Esophagus mucosa (tissue), 1 donor: ENCODE results near the gene VPS33B. TPM values are rescaled to one million over a fixed set of nuclear protein-coding genes. Genes with fewer than 3 reads are reported as not detected.
"Not testable (repeated sequence)": the region's sequence is repeated elsewhere in the genome, so short reads cannot be mapped to it uniquely, and the experiment has no call there.

Source experiments
- ATAC-seq: fragments of 200-7000 bp; cut with Tn5 transposase; one replicate; pipeline ENCODE4 v1.9.1; 2020
- total RNA-seq: library from RNA; stranded (reverse); gene quantifications from one replicate; pipeline ENCODE4 v1.2.4, GENCODE V29; 2023
- donor health status: DM: yes; HTN: yes; CAD: no.

VPS33B gene
- total RNA-seq, 1 donor from 2014 or later, result 13.4 TPM

DNA sequence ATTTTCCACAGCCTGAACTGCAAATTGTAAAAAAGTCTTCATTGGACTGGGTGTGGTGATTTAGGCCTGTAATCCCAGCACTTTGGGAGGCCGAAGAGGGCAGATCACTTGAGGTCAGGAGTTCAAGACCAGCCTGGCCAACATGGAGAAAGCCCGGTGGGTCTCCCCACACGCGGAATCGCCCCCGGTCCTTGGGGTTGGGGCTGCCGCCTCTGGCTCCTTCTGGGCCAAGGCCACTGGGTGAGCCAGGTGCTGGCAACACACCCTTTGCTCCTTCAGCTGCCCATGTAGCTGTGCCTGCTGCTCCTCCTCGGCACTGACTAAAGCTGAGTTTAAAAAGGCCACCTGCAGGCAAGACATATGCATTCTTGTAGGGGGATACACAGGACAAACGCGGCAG lies 9.4 kb upstream of the VPS33B start:
- no peak for ATAC-seq

DNA sequence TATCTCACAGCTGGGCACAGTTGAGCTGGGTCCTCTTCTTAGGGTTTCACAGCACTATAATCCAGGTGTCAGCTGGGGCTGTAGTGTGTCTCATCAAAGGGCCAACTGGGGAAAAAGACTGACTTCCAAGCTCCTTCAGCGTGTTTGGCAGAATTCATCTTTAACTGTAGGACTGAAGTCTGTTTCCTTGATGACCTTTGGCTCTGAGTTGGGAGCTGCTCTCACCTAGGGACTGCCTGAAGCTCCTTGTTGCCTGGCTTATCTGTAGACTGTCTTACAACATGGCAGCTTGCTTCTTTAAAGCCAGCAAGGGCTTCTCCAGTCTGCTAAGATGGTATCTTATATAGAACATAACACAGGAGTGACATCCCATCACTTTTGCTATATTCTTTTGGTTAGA lies 5.3 kb upstream of the VPS33B start:
- ATAC-seq, result no peak

DNA sequence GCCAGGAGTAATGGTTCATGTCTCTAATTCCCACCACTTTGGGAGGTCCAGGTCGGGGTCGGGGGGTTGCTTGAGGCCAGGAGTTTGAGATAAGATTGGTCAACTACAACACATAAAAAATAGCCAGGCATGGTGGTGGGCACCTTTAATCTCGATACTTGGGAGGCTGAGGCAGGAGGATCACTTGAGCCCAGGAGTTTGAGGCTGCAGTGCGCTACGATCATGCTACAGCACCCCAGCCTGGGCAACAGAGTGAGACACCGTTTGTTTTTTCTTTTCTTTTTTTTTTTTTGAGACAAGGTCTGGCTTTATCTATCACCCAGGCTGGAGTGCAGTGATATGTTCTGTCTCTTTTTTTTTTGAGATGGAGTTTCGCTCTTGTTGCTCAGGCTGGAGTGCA lies 1.3 kb upstream of the VPS33B start:
- ATAC-seq, result no peak

DNA sequence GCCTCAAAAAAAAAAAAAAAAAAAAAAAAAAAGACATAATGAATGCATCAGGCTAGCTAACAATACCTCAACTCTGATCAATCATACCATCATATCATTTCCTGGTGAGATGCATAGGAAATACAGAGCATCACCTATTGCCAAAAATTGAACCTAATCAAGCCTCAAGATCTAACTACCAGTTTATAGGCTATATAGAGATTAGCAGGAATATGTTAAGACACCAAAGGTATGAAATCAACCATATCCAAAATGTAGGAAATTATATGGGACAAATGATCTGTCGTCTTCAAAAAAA lies 387 bp upstream of the VPS33B start:
- no peak for ATAC-seq

DNA sequence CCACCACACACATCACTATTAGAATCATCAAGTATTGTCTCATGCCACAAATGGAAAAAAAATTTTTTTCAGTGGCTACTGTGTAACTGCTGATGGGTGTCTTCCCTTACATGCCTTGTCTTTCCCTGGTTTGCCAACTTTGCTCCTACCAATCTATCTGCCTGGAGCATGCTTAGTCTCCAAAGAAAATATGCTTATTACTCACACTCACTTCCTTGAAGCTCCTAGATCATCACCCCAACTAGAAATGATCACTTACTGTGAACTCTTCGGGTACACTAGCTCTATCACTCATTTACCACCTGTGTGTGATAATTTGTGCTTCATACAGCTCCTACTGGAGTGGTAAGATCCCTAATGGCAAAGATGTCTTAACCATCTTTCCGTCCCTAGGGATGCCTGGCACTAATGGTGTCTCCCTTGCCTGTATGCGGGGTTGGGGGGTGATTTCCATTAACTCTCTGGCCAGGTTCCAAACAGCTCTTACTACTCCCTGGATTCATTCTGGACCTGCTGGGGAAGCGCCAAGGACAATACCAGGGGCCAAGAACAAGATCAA lies 799 bp downstream of the VPS33B start:
- peak; percentile 54 for ATAC-seq

DNA sequence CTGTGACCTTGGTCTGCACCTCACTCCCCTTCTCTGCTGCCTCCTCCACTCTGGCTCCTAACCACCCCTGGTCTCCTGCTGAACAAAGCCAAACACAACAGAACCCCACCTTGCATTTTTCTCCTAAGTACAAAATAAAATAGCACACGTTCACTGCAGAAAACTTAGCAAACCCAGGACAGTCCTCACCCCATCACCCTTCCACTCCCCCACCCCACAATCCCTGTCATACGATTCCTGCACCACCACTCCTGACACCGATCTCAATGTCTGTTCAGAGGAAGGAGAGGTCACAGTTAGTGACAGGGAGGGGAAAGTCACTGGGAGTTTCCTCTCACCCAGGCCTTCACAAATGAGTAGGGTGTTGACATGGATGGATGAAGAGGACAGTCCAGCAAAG lies 4.2 kb downstream of the VPS33B start:
- ATAC-seq, result no peak

DNA sequence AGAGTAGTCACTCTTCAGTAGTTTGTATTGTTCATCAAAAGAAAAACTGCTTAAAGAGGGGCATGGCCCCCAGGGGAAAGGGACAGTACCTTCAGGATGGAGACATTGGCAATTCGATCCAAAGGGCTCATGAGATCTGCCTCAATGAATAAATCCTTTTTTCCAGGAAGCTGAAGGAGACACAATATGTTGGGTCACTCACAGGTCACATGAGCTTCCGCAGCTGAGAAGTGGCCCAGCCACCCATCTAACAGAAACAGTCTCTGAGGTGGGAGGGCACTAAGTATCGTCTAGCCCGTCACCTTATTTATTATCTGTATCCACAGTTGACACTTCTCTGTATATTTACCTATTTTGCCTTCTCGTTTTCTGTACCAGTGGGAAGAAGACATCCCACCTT lies 4.7 kb downstream of the VPS33B start:
- ATAC-seq, result no peak

DNA sequence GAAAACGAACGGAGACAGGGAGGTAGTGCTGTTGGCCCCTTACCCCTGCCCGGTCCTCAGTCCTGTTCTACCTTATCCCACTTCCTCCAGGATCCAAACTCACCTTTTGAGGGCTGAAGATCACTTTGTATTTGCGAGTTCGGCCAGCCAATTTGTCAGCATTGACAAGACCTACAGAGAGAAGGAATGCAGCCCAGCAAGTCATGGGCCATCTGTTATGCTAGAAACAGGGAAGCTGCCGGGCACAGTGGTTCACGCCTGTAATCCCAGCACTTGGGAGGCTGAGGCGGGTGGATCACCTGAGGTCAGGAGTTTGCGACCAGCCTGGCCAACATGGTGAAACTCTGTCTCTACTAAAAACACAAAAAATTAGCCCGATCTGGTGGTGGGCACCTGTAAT lies 8.7 kb downstream of the VPS33B start:
- not testable (repeated sequence) for ATAC-seq

DNA sequence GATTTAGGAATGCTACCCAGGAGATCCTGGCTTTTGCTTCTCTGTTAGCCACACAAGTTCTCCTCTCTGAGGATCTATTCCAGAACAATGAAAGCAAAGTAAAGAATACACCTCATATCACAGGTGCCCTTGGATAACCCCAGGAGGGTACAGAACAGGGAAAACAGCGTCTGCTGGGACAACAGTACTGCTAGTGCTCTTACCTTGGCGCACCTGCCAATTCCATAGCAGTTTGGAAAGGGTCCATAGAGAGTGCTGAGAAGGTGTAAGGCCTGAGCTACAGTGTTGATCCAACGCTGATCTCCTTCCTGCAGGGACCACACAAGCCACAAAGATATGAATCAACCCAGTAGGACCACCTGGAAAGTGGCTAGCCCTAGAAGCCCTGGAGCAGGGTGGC lies 15.1 kb downstream of the VPS33B start:
- no peak for ATAC-seq

DNA sequence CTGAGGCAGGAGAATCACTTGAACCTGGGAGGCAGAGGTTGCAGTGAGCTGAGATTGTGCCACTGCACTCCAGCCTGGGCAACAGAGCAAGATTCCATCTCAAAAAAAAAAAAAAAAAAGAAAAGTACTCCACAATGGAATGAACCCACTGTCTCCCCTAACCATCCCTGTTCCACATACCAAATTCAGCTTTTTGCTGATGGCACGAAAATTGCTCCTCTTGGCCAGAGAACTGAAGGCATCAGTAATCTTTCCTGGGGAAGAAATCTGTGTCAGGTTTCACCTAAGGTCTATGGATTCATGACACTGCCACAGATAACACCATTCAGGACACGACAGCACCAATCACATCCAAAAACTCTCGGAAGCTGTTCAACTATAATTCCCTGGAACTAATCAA lies 21.2 kb downstream of the VPS33B start:
- ATAC-seq, result no peak

DNA sequence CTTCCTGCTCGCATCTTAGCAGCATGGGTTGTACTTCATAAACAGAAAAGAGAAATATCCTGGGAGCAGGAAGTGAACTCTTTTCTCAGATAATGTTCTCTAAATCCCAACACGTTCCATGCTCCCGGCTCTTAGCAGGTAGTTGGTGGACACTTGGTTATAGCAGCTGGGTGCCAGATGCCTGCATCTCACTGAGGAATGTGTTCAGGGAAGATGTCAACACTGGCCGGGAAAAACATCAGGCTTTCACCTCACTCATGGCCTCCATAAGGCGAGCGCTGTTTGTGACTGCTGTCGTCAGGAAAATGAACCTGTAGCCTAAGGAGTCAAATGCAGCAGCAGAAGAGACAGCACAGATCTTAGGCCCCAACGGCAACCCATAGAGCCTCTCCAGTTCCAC lies 23.7 kb downstream of the VPS33B start:
- no peak for ATAC-seq

DNA sequence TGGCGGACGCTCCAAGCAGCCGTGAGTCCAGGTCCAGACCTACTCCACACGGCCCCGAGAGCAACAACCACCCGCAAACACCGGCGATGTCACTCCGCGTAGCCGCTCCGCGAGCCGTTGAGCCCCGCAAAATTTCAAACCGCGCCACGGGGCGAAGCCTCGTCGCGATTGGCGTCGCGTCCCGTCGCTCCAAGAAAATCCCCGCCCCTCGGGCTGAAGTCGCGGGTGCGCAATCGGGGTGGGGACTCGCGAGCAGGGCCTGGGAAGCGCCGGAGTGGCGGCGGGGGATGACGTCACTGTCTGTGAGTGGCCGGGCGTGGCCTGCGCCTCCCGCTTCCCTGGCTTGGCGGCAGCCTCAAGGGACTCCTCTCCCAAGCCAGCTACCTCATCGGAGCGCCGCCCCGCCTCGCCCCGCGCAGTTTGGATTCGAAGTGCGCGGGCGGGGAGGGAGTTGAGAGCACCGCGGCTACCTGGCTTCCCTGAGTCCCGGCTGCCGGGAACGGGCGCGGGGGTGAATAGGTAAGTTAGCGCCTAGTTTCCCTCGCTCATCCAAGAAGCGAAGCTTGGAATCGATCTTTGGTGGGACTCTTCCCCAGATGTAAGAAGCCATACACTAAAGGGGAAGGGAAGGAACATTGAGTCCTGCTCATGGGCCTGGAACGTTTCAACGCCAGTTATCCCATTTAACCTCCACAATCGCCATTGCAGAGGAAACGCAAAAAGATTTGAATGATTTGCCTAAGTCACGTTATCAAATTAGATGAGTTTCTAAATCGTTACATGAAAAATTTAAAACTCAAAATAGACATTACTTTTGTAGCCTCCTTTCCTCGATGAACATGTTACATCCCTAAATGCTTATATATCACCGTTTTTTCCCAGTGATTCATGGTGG lies 27.7 kb downstream of the VPS33B start, which contains the start of gene PRC1:
TSS of gene PRC1 (minus strand) at position 119 of the 895 bp plus-strand sequence. CDS start at position 1, 118 bp downstream.
- ATAC-seq, result peak; percentile 99

DNA sequence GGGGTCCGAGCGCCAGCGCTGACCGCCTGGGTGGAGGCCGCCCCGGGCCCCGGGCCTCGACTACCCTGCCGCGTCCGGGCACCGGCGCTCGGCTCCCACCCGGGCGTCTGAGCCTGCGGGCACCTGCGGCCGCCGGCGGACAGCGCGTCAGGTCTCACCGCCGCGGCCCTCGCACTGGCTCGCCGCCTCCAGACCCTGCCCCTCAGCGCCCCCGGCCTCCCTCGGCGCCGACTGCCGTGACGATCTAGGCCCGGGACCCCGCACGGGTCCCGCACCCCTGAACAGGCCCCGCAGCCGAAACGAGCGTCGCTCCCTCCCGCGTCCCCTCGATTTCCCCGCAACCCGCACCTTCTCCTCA lies 28.4 kb downstream of the VPS33B start:
- peak; percentile 25 for ATAC-seq

DNA sequence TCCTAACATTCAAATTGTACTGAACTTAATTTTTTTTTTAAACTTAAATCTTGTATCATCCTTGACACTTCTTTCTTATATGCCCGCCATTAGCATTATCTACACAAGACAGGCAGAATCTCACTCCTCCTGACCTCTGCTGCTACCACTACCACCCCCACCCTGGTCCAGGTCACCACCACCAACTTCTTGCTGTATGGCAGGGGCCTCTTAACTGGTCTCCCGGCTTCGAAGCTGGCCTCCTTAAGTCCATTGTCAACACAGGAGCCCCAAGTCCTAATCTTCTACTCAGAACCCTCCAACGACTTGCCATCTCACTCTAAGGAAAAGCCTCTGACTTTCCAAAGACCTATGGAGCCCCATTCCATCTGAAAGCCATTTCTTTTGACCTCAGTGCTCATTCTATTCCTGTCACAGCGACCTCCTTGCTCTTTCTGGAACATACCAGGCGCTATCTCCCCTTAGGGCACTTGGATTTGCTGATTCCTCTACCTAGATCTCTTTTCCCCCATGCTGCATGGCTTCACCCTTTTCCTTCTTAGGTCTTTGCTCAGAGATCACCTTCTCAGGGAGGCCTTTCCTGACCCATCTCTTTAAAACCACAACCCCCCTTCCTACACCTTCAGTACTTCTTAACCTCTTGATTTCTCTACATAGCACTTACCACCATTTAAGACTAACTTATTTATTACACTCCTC lies 30.7 kb downstream of the VPS33B start:
- no peak for ATAC-seq

DNA sequence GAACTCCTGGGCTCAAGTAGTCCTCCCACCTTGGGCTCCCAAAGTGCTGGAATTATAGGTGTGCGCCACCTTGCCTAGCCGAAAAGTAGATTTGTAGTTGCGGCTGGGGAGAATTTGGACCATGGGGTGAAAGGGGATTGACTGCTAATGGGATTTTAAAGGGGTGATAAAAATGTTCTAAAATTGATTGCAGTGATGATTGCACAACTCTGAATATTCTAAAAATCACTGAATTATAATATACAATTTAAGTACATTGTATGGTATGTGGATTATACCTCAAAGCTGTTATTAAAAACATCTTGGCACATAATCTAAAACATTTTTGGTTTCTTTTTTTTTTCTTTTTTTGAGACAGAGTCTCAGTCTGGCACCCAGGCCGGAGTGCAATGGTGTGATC lies 31.9 kb downstream of the VPS33B start:
- ATAC-seq, result no peak

DNA sequence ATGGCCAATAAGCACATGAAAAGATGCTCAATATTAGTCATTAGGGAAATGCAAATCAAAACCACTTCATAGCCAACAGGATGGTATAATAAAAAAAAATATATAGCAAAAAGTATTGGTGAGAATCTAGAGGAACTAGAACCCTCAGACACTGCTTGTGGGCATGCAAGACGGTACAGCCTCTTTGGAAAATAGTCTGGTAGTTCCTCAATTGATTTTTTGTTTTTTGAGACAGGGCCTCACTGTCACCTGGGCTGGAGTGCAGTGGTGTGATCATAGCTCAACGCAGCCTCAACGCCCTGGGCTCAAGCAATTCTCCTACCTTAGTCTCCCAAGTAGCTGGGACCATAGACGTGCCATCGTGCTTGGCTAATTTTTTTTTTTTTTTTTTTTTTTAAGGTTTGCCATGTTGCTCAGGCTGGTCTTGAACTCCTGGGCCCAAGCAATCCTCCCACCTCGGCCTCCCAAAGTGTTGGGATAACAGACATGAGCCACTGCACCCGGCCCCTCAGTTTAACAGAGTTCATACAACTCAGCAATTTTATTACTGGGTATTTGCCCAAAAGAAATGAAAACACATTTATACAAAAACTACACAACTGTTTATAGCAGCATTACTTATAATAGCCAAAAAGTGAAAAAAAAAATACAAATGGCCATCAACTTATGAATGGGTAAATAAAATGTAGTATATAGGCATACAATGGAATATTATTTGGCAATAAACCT lies 33.2 kb downstream of the VPS33B start:
- ATAC-seq, result no peak

DNA sequence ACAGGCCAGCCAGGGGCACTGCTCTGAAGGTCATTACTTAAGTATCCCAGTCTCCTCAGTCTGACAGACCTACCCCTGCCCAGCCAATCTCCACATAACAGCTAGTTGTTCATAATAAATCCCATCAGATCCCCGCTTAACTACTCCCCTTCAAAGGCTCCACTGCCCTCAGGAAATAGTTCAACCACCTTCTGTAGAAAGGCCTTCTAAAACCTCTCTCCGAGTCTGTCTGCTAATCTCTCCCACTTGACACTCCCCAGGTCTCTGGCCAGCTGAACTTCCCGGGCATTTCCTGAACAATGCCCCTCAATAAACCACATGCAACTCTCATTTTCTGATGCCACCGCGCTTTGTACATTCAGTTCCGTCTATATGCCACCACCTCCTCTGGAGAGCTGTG lies 34.1 kb downstream of the VPS33B start:
- ATAC-seq, result no peak

DNA sequence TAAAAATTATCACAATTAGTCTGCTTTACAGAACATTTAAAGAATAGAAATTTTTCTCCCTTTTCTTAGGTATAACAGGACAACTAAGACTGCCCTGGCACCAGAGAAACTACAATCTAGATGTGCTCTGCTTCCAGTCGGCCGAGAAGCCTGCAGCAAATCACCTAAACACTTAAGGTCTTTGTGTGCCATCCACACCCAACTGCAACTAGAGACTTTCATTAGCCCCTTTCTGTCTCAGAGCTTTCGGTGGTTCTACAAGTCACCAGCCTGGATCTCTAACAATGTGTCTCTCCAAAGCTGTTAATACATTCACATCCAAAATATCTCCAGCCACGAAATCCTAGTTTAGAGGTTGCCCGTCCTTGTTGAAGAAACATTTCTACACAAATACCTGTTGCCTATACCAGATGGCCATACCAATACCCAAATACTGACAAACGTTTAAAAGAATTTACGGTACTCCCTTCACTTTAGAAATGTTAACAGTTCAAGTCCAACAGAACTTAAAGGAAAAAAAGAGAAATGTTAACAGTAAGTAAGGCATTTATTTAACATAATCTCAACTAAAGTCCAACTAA lies 34.7 kb downstream of the VPS33B start:
- no peak for ATAC-seq

DNA sequence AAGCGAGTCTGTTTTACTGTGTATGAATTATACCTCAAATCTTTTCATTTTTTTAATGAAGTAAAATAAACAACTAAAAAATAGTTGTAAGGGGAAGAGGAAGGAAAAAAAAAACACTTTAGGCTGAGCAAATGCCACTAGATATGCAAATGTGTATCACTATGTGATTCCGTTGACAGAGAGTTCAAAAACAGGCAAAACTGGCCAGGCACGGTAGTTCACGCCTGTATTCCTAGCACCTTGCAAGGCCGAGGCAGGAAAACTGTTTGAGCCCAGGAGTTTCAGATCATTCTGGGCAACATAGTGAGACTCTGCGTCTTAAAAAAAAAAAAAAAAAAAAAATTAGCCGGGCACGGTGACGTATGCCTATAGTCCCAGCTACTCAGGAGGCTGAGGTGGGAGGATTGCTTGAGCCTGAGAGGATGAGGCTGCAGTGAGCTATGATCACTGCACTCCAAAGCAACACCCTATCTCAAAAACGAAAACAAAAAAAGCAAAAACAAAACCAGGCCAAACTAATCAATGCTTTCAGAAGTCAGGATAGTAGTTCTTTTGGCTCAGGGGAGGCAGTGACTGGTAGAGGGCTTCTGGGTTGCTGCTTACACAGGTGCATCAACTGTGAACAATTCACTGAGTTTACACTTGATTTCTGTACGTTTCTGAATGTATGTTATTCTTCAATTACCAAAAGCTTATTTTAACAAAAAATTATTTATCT lies 35.4 kb downstream of the VPS33B start:
- ATAC-seq, result peak; percentile 63

DNA sequence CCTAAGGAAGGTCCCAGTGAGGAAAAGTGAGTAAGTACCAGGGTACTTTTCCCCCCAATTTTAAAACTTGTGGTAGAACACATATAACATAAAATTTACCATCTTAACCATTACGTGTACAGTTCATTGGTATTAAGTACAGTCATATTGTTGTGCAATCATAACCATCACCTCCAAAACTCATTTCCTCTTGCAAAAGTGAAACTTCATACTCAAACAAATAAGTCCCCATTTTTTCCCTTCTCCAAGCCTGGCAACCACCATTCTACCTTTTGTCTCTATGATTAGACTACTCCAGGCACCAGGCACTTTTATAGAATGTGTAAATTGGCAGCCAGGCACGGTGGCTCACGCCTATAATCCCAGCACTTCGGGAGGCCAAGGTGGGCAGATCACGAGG lies 40.3 kb downstream of the VPS33B start:
- ATAC-seq, result peak; percentile 37

DNA sequence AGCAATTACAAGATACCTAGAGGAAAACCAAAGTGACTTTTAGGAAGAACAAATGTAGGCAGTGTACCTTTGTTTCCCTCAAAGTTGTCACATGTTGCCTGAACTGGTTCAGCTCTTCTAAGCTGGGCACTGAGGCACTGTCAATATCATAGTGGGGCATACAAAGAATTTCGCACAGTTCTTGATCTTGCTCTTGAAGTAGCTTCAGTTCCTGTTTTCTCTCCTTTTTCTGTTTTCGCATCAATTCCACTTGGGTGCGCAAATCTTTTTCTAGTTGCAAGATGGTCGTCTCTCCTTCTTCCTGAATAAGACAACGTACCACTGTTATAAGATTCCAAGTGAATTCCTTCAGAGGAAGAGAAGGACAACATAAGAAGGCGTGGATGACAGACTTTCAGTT lies 40.7 kb downstream of the VPS33B start:
- ATAC-seq, result no peak

DNA sequence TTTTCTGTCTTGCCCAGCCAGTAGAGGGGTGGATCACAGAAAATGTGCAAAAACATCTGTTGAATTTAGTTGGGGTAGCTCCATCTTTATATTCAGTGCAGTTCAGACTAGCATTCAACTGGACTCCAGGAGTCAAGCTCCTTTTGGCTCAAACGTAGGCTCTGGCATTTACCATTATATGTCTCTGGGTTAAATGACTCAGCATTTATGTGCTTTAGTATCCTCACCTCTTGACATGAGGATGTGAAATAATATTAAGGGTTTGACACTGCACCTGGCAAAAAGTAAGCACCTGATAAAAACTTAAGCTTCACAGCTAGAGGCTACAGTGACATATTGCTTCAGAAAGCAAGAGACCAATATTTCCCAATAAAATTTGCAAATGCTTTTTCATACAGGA lies 42.8 kb downstream of the VPS33B start:
- no peak for ATAC-seq
